Activated CD8-positive, alpha-beta memory T cell treated with anti-CD3 and anti-CD28 coated beads, Interleukin-2, amount 50 U/mL, for 1 hour (primary cell): ENCODE measurements around the gene CHD3.
"Not testable (repeated sequence)": the region's sequence is repeated elsewhere in the genome, so short reads cannot be mapped to it uniquely, and the experiment has no call there.

Source experiments
- DNase-seq: peaks from one replicate; pipeline ENCODE4 v3.0.0-alpha.2; 2020; ENCODE audit errors: extremely low read depth

The CHD3 gene

DNA sequence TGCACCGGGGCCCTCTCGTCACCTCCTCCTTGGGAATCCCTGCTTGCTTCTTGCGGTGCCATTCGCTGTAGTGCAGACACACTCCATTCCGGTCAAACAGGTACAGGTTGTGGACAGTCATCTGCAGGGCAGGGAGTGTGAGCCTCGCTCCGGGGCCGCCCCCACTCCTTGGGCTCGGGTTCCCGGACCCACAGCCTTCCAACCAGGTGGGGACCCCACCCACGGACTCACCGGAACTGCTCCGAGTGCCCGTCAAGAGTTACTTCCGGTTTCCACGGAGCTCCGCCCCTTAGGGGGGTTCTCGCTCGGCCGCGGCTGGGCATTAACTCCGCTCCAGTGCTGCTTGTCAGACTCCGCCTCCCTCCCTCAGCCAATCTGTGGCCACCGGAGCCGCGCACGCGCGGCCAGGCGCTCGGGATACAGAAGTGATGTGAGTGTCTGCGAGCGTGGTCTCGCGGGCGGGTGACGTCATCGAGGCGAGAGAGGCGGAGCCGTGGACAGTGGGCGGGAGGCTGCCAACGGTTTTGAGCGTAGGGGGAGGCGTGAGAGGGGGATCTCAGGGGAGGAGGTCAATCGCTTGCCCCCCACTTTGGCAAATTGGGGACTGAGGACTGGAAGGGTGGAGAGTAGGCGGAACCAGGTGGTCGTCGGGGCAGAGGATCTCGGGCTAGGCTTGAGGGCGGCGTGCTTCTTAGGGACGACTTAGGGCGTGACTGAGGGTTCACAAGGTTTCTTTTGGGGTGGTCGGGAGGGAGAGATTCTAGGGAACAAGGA is 43.3 kb downstream of the CHD3 start, which contains the start of the genes CNTROB and TRAPPC1:
CNTROB (plus strand) TSS at position 498 of the 774 bp plus-strand sequence. CDS start 874 bp downstream, outside the sequence.
TRAPPC1 (minus strand) TSS at position 238 of the 774 bp plus-strand sequence; CDS start at position 121, 117 bp downstream.
- peak; percentile 94 for DNase-seq

DNA sequence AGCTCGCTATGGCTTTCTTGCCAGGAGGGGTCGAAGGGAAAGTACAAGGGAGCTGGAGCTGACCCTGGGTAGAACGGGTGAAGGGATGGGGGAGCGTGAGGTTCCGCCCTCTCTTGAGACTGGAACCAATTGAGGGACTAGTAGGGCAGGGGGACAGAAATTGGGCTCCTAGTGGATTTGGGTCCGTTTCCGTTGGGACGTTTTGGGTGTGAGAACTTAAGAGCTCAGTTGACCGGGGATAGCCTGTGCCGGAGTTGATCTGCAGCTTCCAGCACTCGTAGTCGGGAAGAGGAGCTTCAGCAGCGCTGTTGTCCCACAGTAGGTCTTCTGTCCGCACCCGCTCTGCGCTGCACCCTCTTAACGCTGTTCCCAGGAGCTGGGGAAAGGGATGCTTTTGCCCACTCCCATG is 43.9 kb downstream of the CHD3 start:
- no peak for DNase-seq

DNA sequence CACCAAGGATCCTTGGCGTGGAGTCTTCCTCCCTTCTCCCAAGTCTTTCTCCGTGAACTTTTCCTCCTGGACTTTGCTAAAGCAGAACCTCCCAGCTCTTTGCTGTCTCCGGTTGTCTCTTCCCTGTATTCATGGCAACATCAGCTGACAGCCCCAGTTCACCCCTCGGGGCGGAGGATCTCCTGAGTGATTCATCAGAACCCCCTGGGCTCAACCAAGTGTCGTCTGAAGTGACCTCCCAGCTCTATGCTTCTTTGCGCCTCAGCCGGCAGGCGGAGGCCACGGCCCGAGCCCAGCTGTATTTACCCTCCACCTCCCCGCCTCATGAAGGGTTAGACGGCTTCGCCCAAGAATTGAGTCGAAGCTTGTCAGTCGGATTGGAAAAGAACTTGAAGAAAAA is 44.4 kb downstream of the CHD3 start:
- DNase-seq: no peak

DNA sequence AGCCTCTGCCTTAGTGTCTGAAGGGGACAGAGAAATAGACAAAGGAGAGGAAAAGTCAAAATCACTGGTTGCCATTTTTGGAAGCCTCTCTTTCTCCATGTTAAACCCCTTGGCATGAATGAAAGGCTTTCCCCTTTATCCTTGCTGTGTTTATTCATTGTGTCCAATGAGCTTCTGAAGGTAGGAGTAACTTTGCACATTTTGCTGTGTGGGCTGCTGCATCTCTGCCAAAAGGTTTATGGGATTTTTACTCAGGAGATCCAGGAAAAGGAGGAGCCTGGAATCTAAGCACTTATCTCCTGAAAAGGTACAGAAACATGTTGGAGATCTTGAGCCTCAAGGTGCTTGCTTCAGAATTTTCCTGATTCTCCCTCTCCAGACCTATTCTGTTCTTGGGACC is 47.3 kb downstream of the CHD3 start:
- no peak for DNase-seq

DNA sequence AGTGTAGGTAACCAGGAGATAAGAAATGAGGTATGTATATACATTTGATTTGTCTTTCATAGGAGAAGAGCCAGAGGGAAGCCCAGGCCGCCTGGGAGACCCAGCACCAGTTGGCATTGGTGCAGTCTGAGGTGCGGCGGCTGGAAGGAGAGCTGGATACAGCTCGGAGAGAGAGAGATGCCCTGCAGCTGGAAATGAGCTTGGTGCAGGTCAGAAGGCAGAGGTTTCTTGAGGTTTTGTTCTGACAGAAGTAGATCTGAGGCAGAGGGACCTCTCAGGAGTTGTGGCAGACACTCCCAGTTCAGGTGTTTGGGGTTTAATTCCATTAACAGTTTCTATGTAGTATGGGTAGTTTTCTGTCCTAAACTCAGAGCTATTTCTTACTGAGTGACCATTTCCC is 51.4 kb downstream of the CHD3 start:
- DNase-seq: no peak

DNA sequence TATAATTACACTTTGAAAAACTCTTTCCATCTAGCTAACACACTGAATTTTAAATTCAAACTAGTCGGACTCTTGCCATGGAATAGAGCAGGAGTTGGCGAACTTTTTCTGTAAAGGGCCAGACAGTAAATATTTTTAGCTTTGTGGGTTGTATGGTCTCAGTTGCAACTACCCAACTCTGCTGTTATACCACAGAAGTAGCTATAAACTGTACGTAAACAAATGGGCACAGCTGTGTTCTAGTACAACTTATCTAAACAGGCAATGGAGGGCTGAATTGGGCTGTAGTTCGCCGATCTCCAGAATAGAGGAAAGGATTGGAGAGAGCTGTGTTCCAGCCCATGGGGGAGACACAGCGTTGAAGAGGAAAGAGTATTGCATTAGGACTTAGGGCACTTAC is 52.2 kb downstream of the CHD3 start:
- no peak for DNase-seq

DNA sequence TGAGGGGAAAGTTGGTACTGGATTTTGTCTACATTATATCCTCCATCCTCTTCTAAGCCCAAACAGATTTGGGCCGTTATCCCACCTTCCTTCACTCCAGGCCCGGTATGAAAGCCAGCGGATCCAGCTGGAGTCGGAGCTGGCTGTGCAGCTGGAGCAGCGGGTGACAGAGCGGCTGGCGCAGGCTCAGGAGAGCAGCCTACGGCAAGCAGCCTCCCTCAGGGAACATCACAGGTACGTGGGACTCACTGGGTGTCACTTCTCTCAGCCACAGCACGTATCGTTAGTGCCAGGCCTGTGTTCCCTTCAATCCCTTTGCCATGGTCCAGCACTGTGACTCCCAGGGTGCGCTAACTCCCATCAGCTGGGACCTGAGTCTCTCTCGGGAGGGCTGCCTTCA is 54.7 kb downstream of the CHD3 start:
- no peak for DNase-seq

DNA sequence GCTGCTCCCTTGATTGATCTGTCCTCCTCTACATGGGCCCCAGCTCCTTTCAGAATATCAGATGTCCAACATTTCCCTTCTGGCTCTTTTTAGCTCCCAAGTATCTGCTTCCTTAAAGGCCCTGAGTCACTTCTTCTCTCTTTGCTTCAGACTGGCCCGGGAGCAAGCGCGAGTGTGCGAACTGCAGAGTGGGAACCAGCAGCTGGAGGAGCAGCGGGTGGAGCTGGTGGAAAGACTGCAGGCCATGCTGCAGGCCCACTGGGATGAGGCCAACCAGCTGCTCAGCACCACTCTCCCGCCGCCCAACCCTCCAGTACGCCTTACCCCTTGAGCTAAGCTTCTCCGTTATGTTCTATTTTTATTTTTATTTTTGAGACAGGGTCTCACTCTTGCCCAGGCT is 55.7 kb downstream of the CHD3 start:
- no peak for DNase-seq

DNA sequence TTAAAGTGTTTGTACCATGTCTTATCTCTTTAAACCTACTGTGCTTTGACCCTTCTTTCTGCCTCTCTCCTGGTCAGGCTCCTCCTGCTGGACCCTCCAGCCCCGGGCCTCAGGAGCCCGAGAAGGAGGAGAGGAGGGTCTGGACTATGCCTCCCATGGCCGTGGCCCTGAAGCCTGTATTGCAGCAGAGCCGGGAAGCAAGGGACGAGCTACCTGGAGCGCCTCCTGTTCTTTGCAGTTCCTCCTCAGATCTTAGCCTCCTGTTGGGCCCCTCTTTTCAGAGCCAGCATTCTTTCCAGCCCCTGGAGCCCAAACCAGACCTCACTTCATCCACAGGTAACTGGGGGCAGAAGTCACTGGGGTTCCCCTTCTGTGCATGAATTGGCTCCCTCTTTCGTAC is 57.1 kb downstream of the CHD3 start:
- no peak for DNase-seq

DNA sequence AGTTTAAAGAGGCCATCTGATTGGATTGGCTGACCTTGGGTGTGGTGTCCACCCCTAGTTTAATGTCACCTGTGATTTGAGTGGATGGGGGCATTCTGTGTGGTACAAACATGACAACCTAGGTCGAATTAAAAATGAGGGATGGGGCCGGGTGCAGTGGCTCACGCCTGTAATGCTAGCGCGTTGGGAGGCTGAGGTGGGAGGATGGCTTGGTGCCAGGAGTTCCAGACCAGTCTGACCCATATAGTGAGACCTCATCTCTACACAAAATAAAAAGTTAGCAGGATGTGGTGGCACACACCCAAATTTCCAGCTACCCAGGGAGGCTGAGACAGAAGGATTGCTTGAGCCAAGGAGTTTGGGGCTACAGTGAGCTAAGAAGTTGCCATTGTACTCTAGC is 57.9 kb downstream of the CHD3 start:
- DNase-seq: no peak

DNA sequence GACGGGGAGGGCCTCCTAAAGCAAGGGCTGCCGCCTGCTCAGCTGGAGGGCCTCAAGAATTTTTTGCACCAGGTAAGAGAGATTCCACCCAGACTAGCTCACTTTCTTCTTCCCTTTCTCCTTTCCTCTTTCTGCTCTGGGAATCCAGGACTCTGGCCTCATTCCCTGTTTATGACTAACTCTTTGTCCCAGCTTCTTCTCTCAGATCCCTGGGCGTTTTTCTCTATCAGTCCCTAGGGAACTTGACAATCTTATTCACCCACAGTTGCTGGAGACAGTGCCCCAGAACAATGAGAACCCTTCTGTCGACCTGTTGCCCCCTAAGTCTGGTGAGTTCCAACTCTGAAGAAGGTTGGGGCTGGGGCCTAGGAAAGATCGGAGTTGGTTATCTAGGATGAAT is 59.1 kb downstream of the CHD3 start:
- DNase-seq: no peak

DNA sequence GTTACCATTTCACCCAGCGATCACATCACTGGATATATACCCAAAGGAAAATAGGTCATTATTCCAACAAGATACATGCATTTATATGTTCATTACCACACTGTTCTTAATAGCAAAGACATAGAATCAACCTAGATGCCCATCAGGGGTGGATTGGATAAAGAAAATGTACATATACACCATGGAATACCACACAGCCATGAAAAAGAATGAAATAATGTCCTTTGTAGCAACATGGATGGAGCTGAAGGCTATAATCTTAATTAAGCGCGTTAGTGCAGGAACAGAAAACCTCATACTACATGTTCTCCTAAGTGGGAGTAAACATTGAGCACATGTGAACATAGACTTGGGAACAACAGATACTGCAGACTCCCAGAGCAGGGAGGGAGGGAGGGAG is 62.0 kb downstream of the CHD3 start:
- no peak for DNase-seq

DNA sequence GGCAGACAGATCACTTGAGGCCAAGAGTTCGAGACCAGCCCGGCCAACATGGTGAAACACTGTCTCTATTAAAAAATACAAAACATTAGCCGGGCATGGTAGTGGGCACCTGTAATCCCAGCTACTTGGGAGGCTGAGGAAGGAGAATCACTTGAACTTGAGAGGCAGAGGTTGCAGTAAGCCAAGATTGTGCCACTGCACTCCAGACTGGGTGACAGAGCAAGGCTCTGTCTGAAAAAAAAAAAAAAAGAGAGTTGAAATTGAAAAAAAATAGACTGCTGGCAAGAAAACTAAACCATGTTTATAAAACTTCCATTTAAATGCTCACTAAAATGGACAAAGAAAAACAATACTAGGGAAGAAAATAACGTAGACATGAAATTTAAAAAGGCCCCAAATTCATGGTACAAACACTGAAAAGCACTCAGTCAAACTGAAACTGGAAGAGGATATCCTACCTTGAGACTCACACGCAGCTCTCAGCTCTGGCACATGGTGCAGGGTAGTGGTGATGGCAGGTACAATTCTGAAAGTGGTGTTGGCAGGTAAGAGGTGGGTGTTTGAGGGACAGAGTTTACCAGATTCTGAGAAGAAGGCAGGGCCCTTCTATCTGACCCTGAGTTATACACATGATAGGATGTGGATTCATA is 62.7 kb downstream of the CHD3 start:
- no peak for DNase-seq

DNA sequence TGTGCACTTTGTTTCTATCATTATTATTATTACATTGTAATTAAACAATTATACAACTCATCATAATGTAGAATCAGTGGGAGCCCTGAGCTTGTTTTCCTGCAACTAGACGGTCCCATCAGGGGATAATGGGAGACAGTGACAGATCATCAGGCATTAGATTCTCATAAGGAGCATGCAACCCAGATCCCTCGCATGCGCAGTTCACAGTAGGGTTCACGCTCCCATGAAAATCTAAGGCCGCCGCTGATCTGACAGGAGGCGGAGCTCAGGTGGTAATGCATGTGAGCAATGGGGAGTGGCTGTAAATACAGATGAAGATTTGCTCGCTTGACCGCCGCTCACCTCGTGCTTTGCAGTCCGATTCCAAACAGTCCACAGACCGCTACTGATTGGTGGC is 64.7 kb downstream of the CHD3 start:
- not testable (repeated sequence) for DNase-seq

DNA sequence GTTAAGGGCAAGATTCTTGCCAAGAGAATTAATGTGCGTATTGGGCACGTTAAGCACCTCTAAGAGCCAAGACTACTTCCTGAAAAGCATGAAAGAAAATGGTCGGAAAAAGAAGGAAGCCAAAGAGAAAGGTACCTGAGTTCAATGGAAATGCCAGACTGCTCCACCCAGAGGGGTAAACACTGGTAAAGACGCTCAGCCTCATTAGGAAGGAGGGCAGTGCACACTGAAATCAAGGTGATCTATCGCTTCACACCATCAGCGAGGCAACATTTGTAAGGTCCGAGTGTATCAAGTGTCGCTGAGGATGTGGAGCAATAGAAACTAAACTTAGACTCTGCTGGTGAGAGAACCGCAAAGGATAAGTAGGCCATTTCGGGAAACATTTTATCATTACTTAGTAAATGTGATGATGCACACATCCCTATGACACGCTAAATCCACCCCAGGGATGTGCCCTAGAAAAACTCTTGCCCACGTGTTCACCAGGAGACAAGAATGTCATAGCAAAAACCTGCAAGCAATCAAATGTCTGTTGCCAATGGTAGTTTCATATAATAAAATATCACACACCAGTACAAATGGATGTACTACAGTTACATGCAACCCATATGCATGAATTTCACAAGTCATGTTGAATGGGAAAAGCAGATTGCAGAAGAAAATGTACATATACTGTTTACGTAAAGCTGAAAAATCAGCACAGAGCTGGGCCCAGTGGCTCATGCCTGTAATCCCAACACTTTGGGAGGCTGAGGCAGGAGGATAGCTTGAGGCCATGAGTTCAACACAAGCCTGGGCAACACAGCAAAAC is 67.0 kb downstream of the CHD3 start:
- DNase-seq: no peak

DNA sequence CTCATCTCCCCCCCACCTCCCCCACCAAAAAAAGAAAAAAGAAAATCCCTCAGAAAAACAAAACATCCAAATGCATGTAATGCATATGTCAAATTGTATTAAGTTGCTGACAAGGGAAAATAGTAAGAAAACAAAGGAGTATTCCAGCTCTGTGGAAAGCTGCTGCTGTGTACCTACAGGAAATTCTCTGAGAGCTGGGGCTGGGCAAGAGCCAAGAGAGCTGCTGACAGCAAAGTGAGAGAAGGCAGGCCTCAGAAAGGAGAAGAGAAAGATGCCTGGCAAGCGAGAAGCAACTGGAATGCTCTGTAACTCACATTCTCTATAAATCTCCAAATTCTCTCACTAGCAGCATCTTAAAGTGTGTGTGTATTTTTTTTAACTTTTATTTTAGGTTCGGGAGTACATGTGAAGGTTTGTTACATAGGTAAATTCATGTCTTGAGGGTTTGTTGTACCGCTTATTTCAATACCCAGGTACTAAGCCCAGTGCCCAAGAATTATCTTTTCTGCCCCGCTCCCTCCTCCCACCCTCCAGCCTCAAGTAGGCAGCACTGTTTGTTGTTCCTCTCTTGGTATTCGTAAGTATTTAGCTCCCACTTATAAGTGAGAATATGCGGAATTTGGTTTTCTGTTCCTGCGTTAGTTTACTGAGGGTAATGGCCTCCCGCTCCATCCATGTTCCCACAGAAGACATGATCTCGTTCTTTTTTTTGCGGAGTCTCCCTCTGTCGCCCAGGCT is 67.8 kb downstream of the CHD3 start:
- DNase-seq: no peak

DNA sequence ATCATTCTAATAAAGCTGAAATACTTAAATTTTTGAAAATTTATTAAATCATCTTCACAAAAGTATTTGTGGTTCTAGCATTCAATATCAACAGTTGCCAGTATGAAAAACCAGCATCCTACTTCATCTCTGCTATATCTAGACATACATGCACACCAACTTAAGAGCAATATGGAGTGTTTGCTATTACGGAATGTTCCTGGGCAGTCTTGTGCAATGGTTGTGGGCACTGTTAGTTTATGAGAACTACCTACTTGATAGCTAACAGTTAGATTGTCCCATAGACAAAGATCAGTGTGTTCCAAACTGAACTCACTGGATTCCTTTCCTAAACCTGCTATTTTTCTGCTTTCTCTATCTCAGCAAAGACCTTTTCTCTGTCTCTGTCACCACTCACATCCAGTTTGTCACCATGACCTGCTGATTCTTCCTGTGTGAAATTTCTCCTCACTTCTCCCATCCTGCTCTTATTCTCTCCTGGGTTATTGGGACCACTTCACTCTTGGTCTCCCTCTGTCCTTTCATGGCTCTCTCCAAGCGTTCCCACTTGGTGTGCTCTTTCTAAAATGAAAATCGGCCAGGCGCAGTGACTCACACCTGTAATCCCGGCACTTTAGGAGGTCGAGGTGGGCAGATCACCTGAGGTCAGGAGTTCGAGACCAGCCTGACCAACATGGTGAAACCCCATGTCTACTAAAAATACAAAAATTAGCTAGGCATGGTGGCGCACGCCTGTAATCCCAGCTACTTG is 71.1 kb downstream of the CHD3 start:
- DNase-seq: no peak

DNA sequence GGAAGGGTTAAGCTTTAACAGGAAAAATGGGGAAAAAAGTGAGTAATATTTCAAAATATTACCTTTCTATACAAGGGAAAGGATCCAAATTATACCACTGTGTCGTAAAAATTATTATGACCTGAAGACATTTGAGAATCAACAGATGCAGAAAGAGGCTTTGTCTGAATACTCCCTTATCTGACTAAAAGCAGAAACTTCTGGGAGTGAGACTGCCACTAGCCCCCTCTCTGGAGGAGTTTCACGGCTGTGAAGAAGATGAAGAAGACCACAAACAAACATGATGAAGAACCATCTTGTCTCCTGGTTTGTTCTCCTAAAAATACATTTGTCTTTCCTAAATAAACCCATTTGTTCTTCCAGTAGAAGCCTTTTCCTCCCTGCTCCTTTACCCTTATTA is 72.8 kb downstream of the CHD3 start:
- DNase-seq: no peak
